ENCODE results near the gene ALDH1L2.

GRCh38 chr12:105107171-105107493, 22.9 kb upstream of the ALDH1L2 start:
- TF ChIP-seq ZNF263 (CRISPR knock-in tag; IDR thresholded peaks at IDR 0.05; ENCODE audit: low read depth) (no peak), CTCF (IDR thresholded peaks at IDR 0.05) (no peak), HMGA2 (CRISPR knock-in tag; IDR thresholded peaks at IDR 0.05) (no peak), ATF1 (CRISPR knock-in tag; IDR thresholded peaks at IDR 0.05) (no peak), SOX15 (CRISPR knock-in tag; IDR thresholded peaks at IDR 0.05) (no peak), CREB1 (CRISPR knock-in tag; IDR thresholded peaks at IDR 0.05) (no peak)

Data from WTC11 (cell line).